GM12878 (cell line): ENCODE results near the gene AMBRA1. TPM values are rescaled to one million over a fixed set of nuclear protein-coding genes. Genes with fewer than 3 reads are reported as not detected.

Experiments used
- ATAC-seq: fragments of 200-7000 bp; cut with Tn5 transposase; 3 replicates; pipeline ENCODE4 v1.9.1; 2020; ENCODE audit warnings: mild to moderate bottlenecking, moderate library complexity
- BruUV-seq: library from RNA; stranded (reverse); fragments of 400-500 nt; replicated peaks from 2 replicates; lab custom pipeline; 2021; lab: Mats Ljungman, UMichigan
- CTCF ChIA-PET: fragments of 300-600 bp; sonication (Branson Sonifier 250); formaldehyde crosslinking; extraction: SDS; loops from one replicate; lab custom pipeline; 2021; ENCODE audit warnings: inconsistent platforms; lab: Yijun Ruan, JAX
- POLR2A ChIA-PET: fragments of 350-600 bp; formaldehyde crosslinking; extraction: SDS; loops from one replicate; lab custom pipeline; 2021; ENCODE audit warnings: inconsistent platforms; lab: Charles Lee
- RAD21 ChIA-PET: fragments of 300-600 bp; sonication (Branson Sonifier 250); formaldehyde crosslinking; loops from one replicate; lab custom pipeline; 2023; ENCODE audit warnings: antibody characterized with exemption; ENCODE audit not compliant: unreplicated experiment; lab: Charles Lee
- SMC1A ChIA-PET: fragments of 300-600 bp; sonication (Branson Sonifier 250); formaldehyde crosslinking; loops from one replicate; lab custom pipeline; 2023; ENCODE audit not compliant: unreplicated experiment, uncharacterized antibody; lab: Charles Lee
- DNase-seq: peaks from one replicate; pipeline ENCODE4 v3.0.0-alpha.2; 2011; ENCODE audit warnings: low read depth, low spot score
- FAIRE-seq: peaks from 3 replicates; lab custom pipeline; 2011; peaks lifted over from hg19 to GRCh38; lab: Jason Lieb, UNC
- H2AFZ ChIP-seq: 2 replicates; pipeline ENCODE4 v1.6.0; 2011; ENCODE audit warnings: low read depth, low read length, control low read depth; ENCODE audit not compliant: control insufficient read depth
- H3K27ac ChIP-seq: 2 replicates; pipeline ENCODE4 v1.5.1; 2011; ENCODE audit warnings: control low read depth; ENCODE audit not compliant: control insufficient read depth, insufficient read depth
- H3K27me3 ChIP-seq, 2 experiments: replicated peaks in 1 of 2; 2 replicates each; pipeline versions ENCODE4 v1.6.0 to v1.6.1; 2011; ENCODE audit warnings: low read length in 1 of 2; ENCODE audit not compliant: control insufficient read depth in 2 of 2, insufficient read depth in 2 of 2
- H3K36me3 ChIP-seq, 2 experiments: 2 replicates each; pipeline ENCODE4 v1.5.1; 2011; ENCODE audit warnings: low read length in 1 of 2; ENCODE audit not compliant: control insufficient read depth in 2 of 2, insufficient read depth in 2 of 2
- H3K4me1 ChIP-seq: 2 replicates; pipeline ENCODE4 v1.6.1; 2011; ENCODE audit warnings: mild to moderate bottlenecking, low read length, moderate library complexity, mixed read lengths; ENCODE audit not compliant: control insufficient read depth, insufficient read depth
- H3K4me2 ChIP-seq: 2 replicates; pipeline ENCODE4 v1.6.0; 2011; ENCODE audit warnings: control low read depth; ENCODE audit not compliant: control insufficient read depth, insufficient read depth
- H3K4me3 ChIP-seq: fragments of 200-600 bp; sonication (generic); 2 replicates; pipeline ENCODE4 v1.5.1; 2016
- H3K79me2 ChIP-seq: 2 replicates; pipeline ENCODE4 v1.6.0; 2011; ENCODE audit warnings: low read length; ENCODE audit not compliant: control insufficient read depth, insufficient read depth
- H3K9ac ChIP-seq: 2 replicates; pipeline ENCODE4 v1.8.0; 2011; ENCODE audit warnings: low read length, control low read depth, mixed read lengths; ENCODE audit not compliant: control insufficient read depth, insufficient read depth
- H3K9me3 ChIP-seq: replicated peaks from 3 replicates; pipeline ENCODE4 v1.5.1; 2011; ENCODE audit warnings: mild to moderate bottlenecking, low read length; ENCODE audit not compliant: control insufficient read depth, insufficient read depth
- H4K20me1 ChIP-seq: 2 replicates; pipeline ENCODE4 v1.6.0; 2011; ENCODE audit not compliant: control insufficient read depth, insufficient read depth
- HCFC1 ChIP-seq: fragments of 150-350 bp; IDR thresholded peaks from 2 replicates; pipeline ENCODE4 v1.6.1; 2014; ENCODE audit warnings: low read length
- KLF5 ChIP-seq: fragments of 450-650 bp; IDR thresholded peaks from 2 replicates; pipeline ENCODE4 v1.6.1; 2014; ENCODE audit warnings: mild to moderate bottlenecking; ENCODE audit not compliant: partially characterized antibody
- NFYB ChIP-seq: IDR thresholded peaks from 2 replicates; pipeline ENCODE4 v1.6.1; 2011; ENCODE audit warnings: low read depth, mild to moderate bottlenecking, low read length, improper control_type of control experiment, moderate library complexity; ENCODE audit not compliant: insufficient read depth
- NR2C1 ChIP-seq: fragments of 450-650 bp; IDR thresholded peaks from 2 replicates; pipeline ENCODE4 v1.6.1; 2017; ENCODE audit warnings: antibody characterized with exemption, mild to moderate bottlenecking, moderate library complexity
- RB1 ChIP-seq: fragments of 450-650 bp; formaldehyde crosslinking; IDR thresholded peaks from 2 replicates; pipeline ENCODE4 v1.6.1; 2017; ENCODE audit warnings: mild to moderate bottlenecking, borderline replicate concordance
- RCOR1 ChIP-seq: conservative IDR thresholded peaks from 2 replicates; pipeline ENCODE4 v1.6.1; 2012; ENCODE audit warnings: low read depth, low read length, improper control_type of control experiment
- SUPT20H ChIP-seq: IDR thresholded peaks from 2 replicates; pipeline ENCODE4 v1.6.1; 2011; ENCODE audit warnings: low read depth, mild to moderate bottlenecking, low read length, moderate library complexity, borderline replicate concordance; ENCODE audit not compliant: control insufficient read depth
- WGBS: methylation state at CpG from one replicate; pipeline ENCODE4 v1.1.6; 2016; ENCODE audit warnings: low lambda C conversion rate; ENCODE audit not compliant: insufficient replicate concordance, insufficient coverage; ENCODE audit errors: missing lambda C conversion rate; 5-methylcytosine and 5-hydroxymethylcytosine counted together
- in situ Hi-C: fragments of 300-500 bp; cut with MboI; formaldehyde crosslinking; loops from 9 replicates; pipeline ENCODE4 v1.14.3; 2018; ENCODE audit warnings: mixed read lengths
- intact Hi-C: fragments of 100-400 bp; cut with micrococcal nuclease; formaldehyde crosslinking; loops from one replicate; pipeline ENCODE4 v1.14.2; 2022; ENCODE audit not compliant: unreplicated experiment
- polyA plus RNA-seq, 11 experiments: library from polyadenylated mRNA; depleted of rRNA in 4 of 11; unstranded in 6 of 11; stranded (reverse) in 5 of 11; fragments of >200 nt; fragmentation: Nextera tagmentation in 4 of 11; fragmentation: Illumina TruSeq in 1 of 11; extraction: Ambion mirVana in 4 of 11; extraction: Trizol in 1 of 11; gene quantifications; 1 replicate in 1 of 11; 2 replicates in 10 of 11; pipeline versions ENCODE4 v1.2.1 to v1.2.3, GENCODE V29; 2011 to 2016; ENCODE audit warnings: inconsistent platforms in 2 of 11, missing spikeins in 2 of 11, low read depth in 1 of 11
- total RNA-seq, 4 experiments: library from RNA; depleted of rRNA in 3 of 4; stranded (reverse); fragments of >200 nt in 3 of 4; fragmentation: Illumina TruSeq in 1 of 4; extraction: Trizol in 1 of 4; gene quantifications; 2 replicates each; pipeline versions ENCODE4 v1.2.1 to v1.2.3, GENCODE V29; 2013 to 2021

Gene AMBRA1
- total and polyA plus RNA-seq, 10 of the 15 experiments (the other 5 are each of a cell fraction or from before 2014, with no cell fraction given): 0.57 to 34.3 (median 13.7) TPM

DNA sequence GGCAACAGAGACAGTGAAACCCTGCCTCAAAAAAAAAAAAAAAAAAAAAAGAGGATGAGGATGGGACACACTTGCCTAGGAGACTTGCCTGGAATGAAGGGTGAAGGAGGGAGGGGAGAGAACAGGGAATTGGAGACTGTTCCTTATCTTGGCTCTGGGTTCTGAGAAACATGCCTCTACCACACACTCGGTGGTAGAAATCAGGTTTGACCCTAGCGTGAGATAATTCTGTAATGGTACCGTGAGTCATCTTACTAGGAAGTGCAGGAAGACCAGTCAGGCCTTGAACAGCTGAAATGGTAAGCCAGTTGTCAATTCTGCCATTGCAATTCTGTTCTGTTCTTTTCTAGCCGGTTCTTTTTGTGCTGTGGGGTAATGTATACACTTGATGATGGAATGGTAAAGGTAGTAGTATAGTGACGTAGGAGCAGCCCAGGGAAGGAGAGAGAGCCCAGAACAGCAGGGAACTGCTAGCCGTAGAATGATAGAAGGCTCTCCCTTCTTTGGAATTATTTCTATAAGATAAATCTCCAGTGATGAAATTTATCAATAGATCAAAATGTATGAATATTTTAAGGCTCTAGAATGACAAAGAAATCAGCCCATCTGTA lies 3.9 kb upstream of the AMBRA1 start (continued):
- TF ChIP-seq HCFC1 (no peak), SUPT20H (no peak), NFYB (no peak), RCOR1 (no peak), RB1 (no peak), NR2C1 (no peak)

DNA sequence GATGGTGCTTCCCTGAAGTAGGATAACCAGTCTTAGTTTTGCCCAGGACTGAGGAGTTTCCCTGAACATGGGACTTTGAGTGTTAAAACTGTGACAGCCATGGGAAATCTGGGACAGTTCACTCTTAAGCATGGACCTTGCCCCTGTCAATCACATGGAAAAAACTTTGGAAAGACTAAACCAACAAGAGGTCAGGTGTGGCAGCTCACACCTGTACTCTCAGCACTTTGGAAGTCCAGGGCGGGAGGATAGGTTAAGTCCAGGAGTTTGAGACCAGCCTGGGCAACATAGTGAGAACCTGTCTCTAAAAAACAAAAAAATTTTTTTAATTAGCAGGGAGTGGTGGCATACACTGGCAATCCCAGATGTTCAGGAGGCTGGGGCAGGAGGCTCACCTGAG lies 3.3 kb upstream of the AMBRA1 start:
- no peak overlapping the region for H3K4me2 ChIP-seq
- intact Hi-C loops (no loop called here), in situ Hi-C loops (no loop called here)
- no peak overlapping the region for H3K9ac ChIP-seq
- H3K4me3 ChIP-seq: no peak overlapping the region
- ChIA-PET SMC1A (no interaction called here), CTCF (interaction anchor here (0.7 kb wide), 1 partner anchor 20 kb away, joined by 3 read pairs; no protein-coding TSS in a partner anchor), RAD21 (no interaction called here), POLR2A (no interaction called here)
- H3K4me1 ChIP-seq: 0 out of 2 replicates have a peak, but pooled peaks cover 3% of the 10 kb centered on the region
- H2AFZ ChIP-seq: no peak overlapping the region
- H3K9me3 ChIP-seq: no peaks in the 10 kb centered on the region
- TF ChIP-seq SUPT20H (no peak), KLF5 (no peak)
- no peaks in the 10 kb centered on the region for H3K36me3 ChIP-seq
- H4K20me1 ChIP-seq: no peaks in the 10 kb centered on the region
- no TSS peak for BruUV-seq
- FAIRE-seq (no peak), DNase-seq (no peak), ATAC-seq (no peak)
- H3K27ac ChIP-seq: no peak overlapping the region
- H3K27me3 ChIP-seq: no peaks in the 10 kb centered on the region
- 92% methylated on average over 1 of the region's 1 CpG for WGBS
- peaks cover 17% of the 10 kb centered on the region for H3K79me2 ChIP-seq
